Dendritic cell treated with granulocyte-macrophage colony-stimulating factor and Interleukin-4, amounts not matched to agents 40 ng/mL and 50 ng/mL, for 4 days (primary cell): Measurements from ENCODE around the gene HCN4.
"Not testable (repeated sequence)": the region's sequence is repeated elsewhere in the genome, so short reads cannot be mapped to it uniquely, and the experiment has no call there.

ENCODE experiments used
- H3K27ac Mint-ChIP-seq: one replicate; pipeline ENCODE4 v1.8.0; 2022; ENCODE audit warnings: mild to moderate bottlenecking, mixed read lengths
- H3K27me3 Mint-ChIP-seq: one replicate; pipeline ENCODE4 v1.8.0; 2022; ENCODE audit warnings: mild to moderate bottlenecking, mixed read lengths
- H3K36me3 Mint-ChIP-seq: one replicate; pipeline ENCODE4 v1.8.0; 2022; ENCODE audit warnings: low read depth, mixed read lengths
- H3K4me1 Mint-ChIP-seq: one replicate; pipeline ENCODE4 v1.8.0; 2022; ENCODE audit warnings: low read depth, mixed read lengths
- H3K4me3 Mint-ChIP-seq: one replicate; pipeline ENCODE4 v1.8.0; 2022; ENCODE audit warnings: mild to moderate bottlenecking, moderate library complexity, mixed read lengths
- H3K9me3 Mint-ChIP-seq: one replicate; pipeline ENCODE4 v1.8.0; 2022; ENCODE audit warnings: mixed read lengths
- intact Hi-C: fragments of 100-400 bp; cut with micrococcal nuclease; formaldehyde crosslinking; loops from one replicate; pipeline ENCODE4 v1.15.0; 2022

HCN4 gene

GRCh38 chr15:73321496-73322450, 47.0 kb downstream of the HCN4 start:
- no peak overlapping the region for H3K27ac Mint-ChIP-seq
- H3K9me3 Mint-ChIP-seq = no peaks in the 10 kb centered on the region
- no peaks in the 10 kb centered on the region for H3K36me3 Mint-ChIP-seq
- intact Hi-C loops = no loop called here
- H3K4me3 Mint-ChIP-seq = no peak overlapping the region
- no peaks in the 10 kb centered on the region for H3K4me1 Mint-ChIP-seq
- peaks cover 47% of the 10 kb centered on the region for H3K27me3 Mint-ChIP-seq

- H3K4me1 Mint-ChIP-seq = no peaks in the 10 kb centered on the region
- H3K36me3 Mint-ChIP-seq = no peaks in the 10 kb centered on the region
- H3K27ac Mint-ChIP-seq = no peak overlapping the region
- intact Hi-C loops = no loop called here
- no peak overlapping the region for H3K4me3 Mint-ChIP-seq
- H3K27me3 Mint-ChIP-seq = peaks cover 42% of the 10 kb centered on the region
- H3K9me3 Mint-ChIP-seq = no peaks in the 10 kb centered on the region
These were observed 48.1 kb downstream of the HCN4 start for GRCh38 chr15:73320619-73321180.

- Mint-ChIP-seq H3K27ac (no peak overlapping the region), H3K4me3 (no peak overlapping the region), H3K27me3 (peaks cover 41% of the 10 kb centered on the region), H3K9me3 (no peaks in the 10 kb centered on the region), H3K36me3 (no peaks in the 10 kb centered on the region), H3K4me1 (no peaks in the 10 kb centered on the region)
- intact Hi-C loops = no loop called here
These were observed 49.1 kb downstream of the HCN4 start for GRCh38 chr15:73319460-73320245.

GRCh38 chr15:73318463-73319351, 50.1 kb downstream of the HCN4 start:
- Mint-ChIP-seq H3K36me3 (no peaks in the 10 kb centered on the region), H3K27me3 (peaks cover 47% of the 10 kb centered on the region), H3K4me1 (no peaks in the 10 kb centered on the region), H3K9me3 (no peaks in the 10 kb centered on the region), H3K4me3 (no peak overlapping the region), H3K27ac (no peak overlapping the region)
- intact Hi-C loops = no loop called here

- intact Hi-C loops = no loop called here
- no peak overlapping the region for H3K4me3 Mint-ChIP-seq
- no peaks in the 10 kb centered on the region for H3K4me1 Mint-ChIP-seq
- H3K36me3 Mint-ChIP-seq = no peaks in the 10 kb centered on the region
- no peak overlapping the region for H3K27ac Mint-ChIP-seq
- H3K27me3 Mint-ChIP-seq = peaks cover 48% of the 10 kb centered on the region
- no peaks in the 10 kb centered on the region for H3K9me3 Mint-ChIP-seq
These were observed 50.9 kb downstream of the HCN4 start for GRCh38 chr15:73317651-73318462.

GRCh38 chr15:73313861-73314260, 54.9 kb downstream of the HCN4 start:
- Mint-ChIP-seq H3K27ac (no peak overlapping the region), H3K9me3 (no peaks in the 10 kb centered on the region), H3K36me3 (no peaks in the 10 kb centered on the region), H3K27me3 (peaks cover 33% of the 10 kb centered on the region), H3K4me3 (no peak overlapping the region), H3K4me1 (no peaks in the 10 kb centered on the region)
- intact Hi-C loops = no loop called here

GRCh38 chr15:73308305-73308704, 60.5 kb downstream of the HCN4 start:
- intact Hi-C loops = no loop called here
- no peak overlapping the region for H3K27ac Mint-ChIP-seq
- no peaks in the 10 kb centered on the region for H3K36me3 Mint-ChIP-seq

GRCh38 chr15:73305331-73306211, 63.2 kb downstream of the HCN4 start:
- no peaks in the 10 kb centered on the region for H3K27me3 Mint-ChIP-seq
- no peak overlapping the region for H3K4me3 Mint-ChIP-seq
- H3K4me1 Mint-ChIP-seq = peaks cover 33% of the 10 kb centered on the region
- H3K36me3 Mint-ChIP-seq = no peaks in the 10 kb centered on the region
- H3K27ac Mint-ChIP-seq = no peak overlapping the region
- no peaks in the 10 kb centered on the region for H3K9me3 Mint-ChIP-seq
- intact Hi-C loops = no loop called here

More at GRCh38 chr15:73308305-73308704, 60.5 kb downstream of the HCN4 start:
- Mint-ChIP-seq H3K4me1 (peaks cover 32% of the 10 kb centered on the region), H3K27me3 (peaks cover 4% of the 10 kb centered on the region), H3K9me3 (no peaks in the 10 kb centered on the region), H3K4me3 (no peak overlapping the region)

- intact Hi-C loops = no loop called here
- no peak overlapping the region for H3K4me3 Mint-ChIP-seq
- H3K4me1 Mint-ChIP-seq = peaks cover 42% of the 10 kb centered on the region
- no peaks in the 10 kb centered on the region for H3K36me3 Mint-ChIP-seq
- H3K9me3 Mint-ChIP-seq = no peaks in the 10 kb centered on the region
- H3K27me3 Mint-ChIP-seq = no peaks in the 10 kb centered on the region
- no peak overlapping the region for H3K27ac Mint-ChIP-seq
These were observed 65.1 kb downstream of the HCN4 start for GRCh38 chr15:73303636-73304035.

GRCh38 chr15:73300286-73300685, 68.5 kb downstream of the HCN4 start:
- H3K27ac Mint-ChIP-seq, H3K36me3 Mint-ChIP-seq, intact Hi-C loops, H3K4me3 Mint-ChIP-seq, H3K9me3 Mint-ChIP-seq, H3K27me3 Mint-ChIP-seq: not testable (repeated sequence)
- H3K4me1 Mint-ChIP-seq = peaks cover 58% of the 10 kb centered on the region

- Mint-ChIP-seq H3K27ac (no peak overlapping the region), H3K9me3 (no peaks in the 10 kb centered on the region), H3K36me3 (no peaks in the 10 kb centered on the region), H3K4me1 (peaks cover 61% of the 10 kb centered on the region), H3K4me3 (no peak overlapping the region), H3K27me3 (no peaks in the 10 kb centered on the region)
- intact Hi-C loops = no loop called here
These were observed 70.1 kb downstream of the HCN4 start for GRCh38 chr15:73298522-73299245.
